Caco-2 (cell line): Measurements from ENCODE around the gene SLC1A3. TPM values are rescaled to one million over a fixed set of nuclear protein-coding genes. Genes with fewer than 3 reads are reported as not detected.

Source experiments
- BruUV-seq: library from RNA; stranded (reverse); fragments of 400-500 nt; replicated peaks from 2 replicates; lab custom pipeline; 2021; lab: Mats Ljungman, UMichigan
- CTCF ChIA-PET: fragments of 300-600 bp; sonication (Branson Sonifier 250); formaldehyde crosslinking; loops from one replicate; lab custom pipeline; 2022; ENCODE audit warnings: antibody characterized with exemption; lab: Charles Lee
- POLR2A ChIA-PET: fragments of 300-600 bp; sonication (Branson Sonifier 250); formaldehyde crosslinking; loops from one replicate; lab custom pipeline; 2022; ENCODE audit warnings: antibody characterized with exemption; lab: Charles Lee
- DNase-seq, 2 experiments: peaks; one replicate each; pipeline versions ENCODE4 v3.0.0 to v3.0.0-alpha.2; 2020 to 2022
- H3K27me3 ChIP-seq: replicated peaks from 2 replicates; pipeline ENCODE4 v1.6.0; 2011; ENCODE audit warnings: low read length; ENCODE audit not compliant: control insufficient read depth, insufficient read depth
- H3K36me3 ChIP-seq: 2 replicates; pipeline ENCODE4 v1.5.1; 2011; ENCODE audit warnings: low read length; ENCODE audit not compliant: control insufficient read depth, insufficient read depth
- H3K4me1 ChIP-seq: fragments of 250-450 bp; sonication (Bioruptor Pico); 2 replicates; pipeline ENCODE4 v1.5.1; 2020; ENCODE audit warnings: mild to moderate bottlenecking
- H3K4me3 ChIP-seq: 2 replicates; pipeline ENCODE4 v1.5.1; 2011; ENCODE audit warnings: low read depth, mild to moderate bottlenecking, control low read depth, low read length
- H3K9me3 ChIP-seq: fragments of 250-450 bp; sonication (Bioruptor Pico); 2 replicates; pipeline ENCODE4 v1.5.1; 2020; ENCODE audit warnings: mild to moderate bottlenecking, moderate library complexity
- H3K27ac Mint-ChIP-seq: one replicate; pipeline ENCODE4 v1.8.0; 2022; ENCODE audit warnings: mixed read lengths; ENCODE audit not compliant: unreplicated experiment
- H3K27me3 Mint-ChIP-seq: one replicate; pipeline ENCODE4 v1.8.0; 2022; ENCODE audit warnings: mixed read lengths; ENCODE audit not compliant: insufficient read depth, unreplicated experiment
- H3K36me3 Mint-ChIP-seq: one replicate; pipeline ENCODE4 v1.8.0; 2022; ENCODE audit warnings: mild to moderate bottlenecking, mixed read lengths; ENCODE audit not compliant: insufficient read depth, unreplicated experiment
- H3K4me1 Mint-ChIP-seq: one replicate; pipeline ENCODE4 v1.8.0; 2022; ENCODE audit warnings: low read depth, mixed read lengths; ENCODE audit not compliant: unreplicated experiment
- H3K4me3 Mint-ChIP-seq: one replicate; pipeline ENCODE4 v1.8.0; 2022; ENCODE audit warnings: mild to moderate bottlenecking, moderate library complexity, mixed read lengths; ENCODE audit not compliant: unreplicated experiment
- H3K9me3 Mint-ChIP-seq: one replicate; pipeline ENCODE4 v1.8.0; 2022; ENCODE audit warnings: mixed read lengths; ENCODE audit not compliant: unreplicated experiment
- CTCF ChIP-seq, 2 experiments: fragments of 200-600 bp in 1 of 2; IDR thresholded peaks; 1 replicate in 1 of 2; 2 replicates in 1 of 2; pipeline versions ENCODE4 v1.5.1 to v1.8.0; 2011 to 2022; ENCODE audit warnings: antibody characterized with exemption in 1 of 2, control low read depth in 1 of 2, inconsistent platforms in 1 of 2, low read depth in 1 of 2, low read length in 1 of 2, mild to moderate bottlenecking in 1 of 2, moderate library complexity in 1 of 2; ENCODE audit not compliant: insufficient read depth in 1 of 2, severe bottlenecking in 1 of 2, unreplicated experiment in 1 of 2
- intact Hi-C: fragments of 100-400 bp; cut with micrococcal nuclease; formaldehyde crosslinking; loops from one replicate; pipeline ENCODE4 v1.10.0; 2022; ENCODE audit not compliant: unreplicated experiment
- total RNA-seq: library from RNA; stranded (reverse); gene quantifications from 2 replicates; pipeline ENCODE4 v1.2.3, GENCODE V29; 2022

SLC1A3 gene
- total RNA-seq, 1 experiment from 2014 or later, result 178 TPM

- no peaks in the 10 kb centered on the region for H3K36me3 Mint-ChIP-seq
- Histone ChIP-seq H3K9me3 (no peaks in the 10 kb centered on the region), H3K4me3 (no peak overlapping the region), H3K36me3 (no peaks in the 10 kb centered on the region), H3K4me1 (no peaks in the 10 kb centered on the region), H3K27me3 (no peaks in the 10 kb centered on the region)
- H3K9me3 Mint-ChIP-seq, result no peaks in the 10 kb centered on the region
- no peak for DNase-seq
- intact Hi-C loops, result no loop called here
- BruUV-seq, result no TSS peak
- no peaks in the 10 kb centered on the region for H3K27me3 Mint-ChIP-seq
- H3K4me3 Mint-ChIP-seq, result no peak overlapping the region
- H3K27ac Mint-ChIP-seq, result no peak overlapping the region
- CTCF ChIA-PET, result no interaction called here
- no peaks in the 10 kb centered on the region for H3K4me1 Mint-ChIP-seq
- no peak for TF ChIP-seq CTCF (IDR thresholded peaks at IDR 0.05; ENCODE audit: insufficient read depth in 1 of 2, low read depth in 1 of 2, low read length in 1 of 2, severe bottlenecking in 1 of 2, unreplicated experiment in 1 of 2)
- POLR2A ChIA-PET, result no interaction called here
Measured at GRCh38 chr5:36717131-36717695, 110.8 kb downstream of the SLC1A3 start.

- no peak for TF ChIP-seq CTCF (IDR thresholded peaks at IDR 0.05; ENCODE audit: insufficient read depth in 1 of 2, low read depth in 1 of 2, low read length in 1 of 2, severe bottlenecking in 1 of 2, unreplicated experiment in 1 of 2)
Measured at GRCh38 chr5:36719282-36719681, 112.9 kb downstream of the SLC1A3 start.

GRCh38 chr5:36720688-36721087 lies 114.3 kb downstream of the SLC1A3 start:
- ChIA-PET CTCF (interaction anchor here (0.9 kb wide), 1 partner anchor 13 kb away, joined by 4 read pairs; no protein-coding TSS in a partner anchor), POLR2A (no interaction called here)
- Mint-ChIP-seq H3K27me3 (peaks cover 3% of the 10 kb centered on the region), H3K27ac (no peak overlapping the region), H3K9me3 (no peaks in the 10 kb centered on the region), H3K4me3 (no peak overlapping the region), H3K4me1 (no peaks in the 10 kb centered on the region), H3K36me3 (no peaks in the 10 kb centered on the region)
- TF ChIP-seq CTCF (IDR thresholded peaks at IDR 0.05; ENCODE audit: insufficient read depth in 1 of 2, low read depth in 1 of 2, low read length in 1 of 2, severe bottlenecking in 1 of 2, unreplicated experiment in 1 of 2), result no peak
- no peaks in the 10 kb centered on the region for H3K36me3 ChIP-seq
- no peaks in the 10 kb centered on the region for H3K4me1 ChIP-seq
- intact Hi-C loops, result no loop called here
- DNase-seq, result no peak
- H3K27me3 ChIP-seq, result no peaks in the 10 kb centered on the region
- H3K4me3 ChIP-seq, result no peak overlapping the region
- BruUV-seq, result no TSS peak
- H3K9me3 ChIP-seq, result no peaks in the 10 kb centered on the region

More at GRCh38 chr5:36719282-36719681, 112.9 kb downstream of the SLC1A3 start:
- no peaks in the 10 kb centered on the region for H3K9me3 ChIP-seq
- no peaks in the 10 kb centered on the region for H3K27me3 ChIP-seq
- ChIA-PET POLR2A (no interaction called here), CTCF (no interaction called here)
- Mint-ChIP-seq H3K4me3 (no peak overlapping the region), H3K36me3 (no peaks in the 10 kb centered on the region), H3K27me3 (peaks cover 3% of the 10 kb centered on the region), H3K27ac (no peak overlapping the region), H3K9me3 (no peaks in the 10 kb centered on the region), H3K4me1 (no peaks in the 10 kb centered on the region)
- no peaks in the 10 kb centered on the region for H3K36me3 ChIP-seq
- no peak overlapping the region for H3K4me3 ChIP-seq
- no peaks in the 10 kb centered on the region for H3K4me1 ChIP-seq
- BruUV-seq, result no TSS peak
- intact Hi-C loops, result no loop called here
- DNase-seq, result no peak
